PFSK-1 (cell line): ENCODE measurements around the gene ASIC5.

Experiments
- POLR2AphosphoS5 ChIP-seq: IDR thresholded peaks from 2 replicates; pipeline ENCODE4 v1.6.1; 2012; ENCODE audit warnings: low read depth, mild to moderate bottlenecking, control low read depth, low read length, moderate library complexity
- SIN3A ChIP-seq: IDR thresholded peaks from 2 replicates; pipeline ENCODE4 v1.6.1; 2012; ENCODE audit warnings: mild to moderate bottlenecking, low read length, moderate library complexity, borderline replicate concordance; ENCODE audit not compliant: insufficient read depth

DNA sequence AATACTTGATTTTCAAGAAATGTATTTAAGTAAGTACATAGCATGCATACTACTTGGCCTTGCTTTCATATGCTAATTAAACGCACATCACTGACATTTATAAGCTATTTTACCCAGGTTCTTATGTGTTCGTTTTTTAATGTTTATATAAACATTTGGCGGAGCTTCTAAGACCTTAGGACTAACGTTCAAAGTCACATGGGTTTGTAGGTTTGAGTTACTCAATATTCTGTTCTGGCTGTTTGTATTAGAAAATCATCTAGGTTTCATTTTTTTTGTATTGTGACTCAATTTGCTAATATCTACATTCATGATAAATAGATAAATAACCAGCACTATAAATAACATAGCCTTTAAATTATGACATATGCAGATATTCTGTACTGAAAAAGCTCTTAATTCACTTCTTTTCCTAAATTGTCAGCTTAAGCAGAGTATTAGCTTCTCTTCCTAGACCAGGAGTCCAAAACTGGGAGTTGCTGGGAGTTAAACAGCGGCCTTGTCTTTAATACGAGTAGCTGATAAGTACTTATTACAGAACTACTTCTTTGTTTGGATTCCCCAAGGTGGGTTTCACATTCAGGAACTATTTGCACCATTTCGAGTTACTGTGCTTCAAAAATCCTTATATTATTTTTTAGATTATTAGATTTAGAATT, 65.3 kb downstream of the ASIC5 start:
- TF ChIP-seq POLR2AphosphoS5: no peak
- TF ChIP-seq SIN3A: no peak
